BJ (cell line): Measurements from ENCODE around the gene C1QTNF1. TPM values are rescaled to one million over a fixed set of nuclear protein-coding genes. Genes with fewer than 3 reads are reported as not detected.

Experiments
- CTCF ChIA-PET: fragments of 350-600 bp; formaldehyde crosslinking; extraction: SDS; loops from one replicate; lab custom pipeline; 2021; ENCODE audit warnings: antibody characterized with exemption, inconsistent platforms; lab: Yijun Ruan, JAX
- POLR2A ChIA-PET: fragments of 300-600 bp; sonication (Branson Sonifier 250); formaldehyde crosslinking; extraction: SDS; loops from one replicate; lab custom pipeline; 2021; ENCODE audit warnings: antibody characterized with exemption; lab: Charles Lee
- DNase-seq: peaks from one replicate; pipeline ENCODE4 v3.0.0-alpha.2; 2011; ENCODE audit warnings: low read depth
- H3K27me3 ChIP-seq: 2 replicates; pipeline ENCODE4 v1.6.0; 2011; ENCODE audit warnings: low read length; ENCODE audit not compliant: control insufficient read depth, insufficient read depth
- H3K36me3 ChIP-seq: 2 replicates; pipeline ENCODE4 v1.5.1; 2011; ENCODE audit warnings: low read length; ENCODE audit not compliant: control insufficient read depth, insufficient read depth
- H3K4me3 ChIP-seq: 2 replicates; pipeline ENCODE4 v1.5.1; 2011; ENCODE audit warnings: low read depth, mild to moderate bottlenecking, control low read depth, low read length
- polyA plus RNA-seq: library from polyadenylated mRNA; depleted of rRNA; stranded (reverse); fragments of >200 nt; gene quantifications from 2 replicates; pipeline ENCODE4 v1.2.3, GENCODE V29; 2011
- TF ChIP-seq, protein P1 (sequence below): IDR thresholded peaks from 2 replicates; pipeline ENCODE4 v1.5.1; 2011; ENCODE audit warnings: low read depth, mild to moderate bottlenecking, control low read depth, inconsistent platforms, low read length, moderate library complexity; ENCODE audit not compliant: insufficient read depth

Gene C1QTNF1
- polyA plus RNA-seq, 1 experiment: 20.7 TPM

DNA sequence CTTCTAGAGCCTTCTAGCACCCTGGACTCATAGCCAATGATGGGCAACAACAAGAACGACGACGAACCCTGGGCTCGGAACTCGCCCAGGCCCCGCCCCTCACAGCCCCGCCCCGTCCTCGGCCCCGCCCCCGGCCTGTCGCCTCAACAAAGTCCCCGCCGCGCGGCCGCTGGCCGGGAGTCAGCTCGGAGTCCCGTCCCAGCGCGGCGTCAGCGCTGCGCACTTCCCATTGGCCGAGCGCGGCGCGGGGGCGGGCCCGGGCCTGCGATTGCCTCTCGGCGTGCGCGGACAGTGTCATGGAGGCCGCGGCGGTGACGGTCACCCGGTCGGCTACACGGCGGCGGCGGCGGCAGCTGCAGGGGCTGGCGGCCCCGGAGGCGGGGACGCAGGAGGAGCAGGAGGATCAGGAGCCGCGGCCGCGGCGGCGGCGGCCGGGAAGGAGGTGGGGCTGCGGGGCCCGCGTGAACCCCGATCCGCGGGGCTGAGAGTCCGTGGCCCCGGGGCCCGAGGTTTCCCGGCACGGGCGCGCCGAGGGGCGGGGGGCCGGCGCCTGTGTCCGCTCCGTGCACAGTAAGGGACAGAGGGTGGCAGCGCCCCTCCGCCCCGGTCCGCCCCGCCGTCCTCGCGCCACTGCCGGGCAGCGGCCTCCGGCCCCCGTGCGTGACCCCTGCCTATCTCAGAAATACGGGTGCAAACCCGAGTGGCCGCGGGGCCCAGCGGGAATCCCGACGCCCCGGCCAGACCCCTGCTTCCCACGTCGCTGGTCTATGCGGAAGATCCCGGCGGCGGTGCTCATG lies 50.9 kb downstream of the C1QTNF1 start, which contains the start of gene ENGASE:
Gene ENGASE, plus strand, starts transcription at position 176 of the 797 bp plus-strand sequence. Its CDS starts 121 bp downstream, at position 297.
- TF ChIP-seq, protein P1, sequence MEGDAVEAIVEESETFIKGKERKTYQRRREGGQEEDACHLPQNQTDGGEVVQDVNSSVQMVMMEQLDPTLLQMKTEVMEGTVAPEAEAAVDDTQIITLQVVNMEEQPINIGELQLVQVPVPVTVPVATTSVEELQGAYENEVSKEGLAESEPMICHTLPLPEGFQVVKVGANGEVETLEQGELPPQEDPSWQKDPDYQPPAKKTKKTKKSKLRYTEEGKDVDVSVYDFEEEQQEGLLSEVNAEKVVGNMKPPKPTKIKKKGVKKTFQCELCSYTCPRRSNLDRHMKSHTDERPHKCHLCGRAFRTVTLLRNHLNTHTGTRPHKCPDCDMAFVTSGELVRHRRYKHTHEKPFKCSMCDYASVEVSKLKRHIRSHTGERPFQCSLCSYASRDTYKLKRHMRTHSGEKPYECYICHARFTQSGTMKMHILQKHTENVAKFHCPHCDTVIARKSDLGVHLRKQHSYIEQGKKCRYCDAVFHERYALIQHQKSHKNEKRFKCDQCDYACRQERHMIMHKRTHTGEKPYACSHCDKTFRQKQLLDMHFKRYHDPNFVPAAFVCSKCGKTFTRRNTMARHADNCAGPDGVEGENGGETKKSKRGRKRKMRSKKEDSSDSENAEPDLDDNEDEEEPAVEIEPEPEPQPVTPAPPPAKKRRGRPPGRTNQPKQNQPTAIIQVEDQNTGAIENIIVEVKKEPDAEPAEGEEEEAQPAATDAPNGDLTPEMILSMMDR: no peak
- peak; percentile 35 for DNase-seq
- POLR2A ChIA-PET: interaction anchor here (0.6 to 0.7 kb wide), 2 partner anchors 21 to 700 kb away, joined by 3 to 7 read pairs; no protein-coding TSS in a partner anchor
- Histone ChIP-seq H3K27me3 (peaks cover 2% of the 10 kb centered on the region), H3K4me3 (peak within 1 kb of the TSS; percentile 71), H3K36me3 (peaks cover 1% of the 10 kb centered on the region)
- CTCF ChIA-PET: interaction anchor here (0.7 to 5.9 kb wide), 9 partner anchors 8 to 634 kb away, joined by 3 to 31 read pairs (median 3); no protein-coding TSS in a partner anchor

DNA sequence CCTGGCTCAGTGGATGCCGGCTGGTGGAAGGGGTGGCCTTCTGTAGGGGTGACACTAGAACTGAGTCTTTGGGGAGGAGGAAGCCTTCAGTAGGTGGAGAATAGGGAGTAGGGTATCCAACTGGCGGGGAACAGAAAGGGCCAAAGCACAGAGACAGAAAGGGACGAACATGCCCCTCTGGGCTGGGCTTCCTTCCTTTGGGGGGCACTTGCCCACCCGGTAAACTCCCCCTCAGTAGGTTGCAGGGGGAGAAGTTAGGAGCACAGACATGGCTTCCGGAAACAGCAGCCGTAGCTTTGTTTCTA lies 51.4 kb downstream of the C1QTNF1 start:
- Histone ChIP-seq H3K36me3 (peaks cover 6% of the 10 kb centered on the region), H3K27me3 (no peaks in the 10 kb centered on the region; the same call in 1 of the 2 replicates), H3K4me3 (peak overlapping the region; percentile 71)
- TF ChIP-seq, protein P1: no peak
- DNase-seq: no peak
- ChIA-PET POLR2A (no interaction called here), CTCF (interaction anchor here (1.1 to 1.9 kb wide), 3 partner anchors 10 to 55 kb away, joined by 3 to 7 read pairs (median 4); no protein-coding TSS in a partner anchor)

GRCh38 chr17:79075861-79076406 lies 52.0 kb downstream of the C1QTNF1 start:
- ChIA-PET POLR2A (no interaction called here), CTCF (interaction anchor here (0.8 to 1.9 kb wide), 5 partner anchors 9 to 56 kb away, joined by 3 to 7 read pairs (median 4); no protein-coding TSS in a partner anchor)
- no peak for DNase-seq
- Histone ChIP-seq H3K36me3 (peaks cover 9% of the 10 kb centered on the region), H3K4me3 (peak overlapping the region; percentile 71), H3K27me3 (no peaks in the 10 kb centered on the region)
- TF ChIP-seq, protein P1: no peak

DNA sequence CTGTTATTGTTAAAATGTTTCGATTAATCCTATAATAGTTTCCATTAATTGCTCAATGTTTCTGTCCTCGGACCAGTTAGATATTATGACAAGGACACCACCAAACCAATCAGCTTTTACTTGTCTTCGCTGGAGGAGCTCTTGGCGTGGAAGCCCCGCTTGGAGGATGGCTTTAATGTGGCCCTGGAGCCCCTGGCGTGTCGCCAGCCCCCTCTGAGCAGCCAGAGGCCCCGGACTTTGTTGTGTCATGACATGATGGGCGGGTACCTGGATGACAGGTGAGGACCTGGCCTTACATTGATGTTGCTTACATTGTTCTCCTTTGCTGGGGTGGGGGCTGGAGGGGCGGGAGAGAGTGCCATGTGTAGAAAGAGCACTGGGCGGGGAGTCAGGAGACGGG lies 53.6 kb downstream of the C1QTNF1 start:
- peaks cover 11% of the 10 kb centered on the region for H3K36me3 ChIP-seq
- DNase-seq: no peak

More for the DNA sequence above, 53.6 kb downstream of the C1QTNF1 start:
- CTCF ChIA-PET: interaction anchor here (1.0 to 3.6 kb wide), 3 partner anchors 10 to 323 kb away, joined by 3 to 19 read pairs (median 8); no protein-coding TSS in a partner anchor
- TF ChIP-seq, protein P1: no peak
- Histone ChIP-seq H3K27me3 (no peaks in the 10 kb centered on the region), H3K4me3 (no peak overlapping the region)
- POLR2A ChIA-PET: no interaction called here
